AG04450 (cell line): Measurements from ENCODE around the gene CCDC80. TPM values are rescaled to one million over a fixed set of nuclear protein-coding genes. Genes with fewer than 3 reads are reported as not detected.
"Not testable (repeated sequence)": the region's sequence is repeated elsewhere in the genome, so short reads cannot be mapped to it uniquely, and the experiment has no call there.

ENCODE experiments used
- CTCF ChIA-PET: fragments of 300-600, 350-600 bp; formaldehyde crosslinking; extraction: SDS; loops from one replicate; lab custom pipeline; 2022; ENCODE audit warnings: antibody characterized with exemption, inconsistent platforms; lab: Charles Lee
- POLR2A ChIA-PET: fragments of 350-600 bp; formaldehyde crosslinking; extraction: SDS; loops from one replicate; lab custom pipeline; 2021; ENCODE audit warnings: antibody characterized with exemption, inconsistent platforms; lab: Yijun Ruan, JAX
- DNase-seq: peaks from one replicate; pipeline ENCODE4 v3.0.0-alpha.2; 2011; ENCODE audit warnings: low read depth, low spot score
- H3K27ac ChIP-seq: one replicate; pipeline ENCODE4 v1.5.1; 2012; ENCODE audit warnings: low read depth, low read length, control low read depth
- H3K27me3 ChIP-seq: one replicate; pipeline ENCODE4 v1.6.0; 2012; ENCODE audit warnings: low read length; ENCODE audit not compliant: control insufficient read depth, insufficient read depth
- H3K4me3 ChIP-seq: 2 replicates; pipeline ENCODE4 v1.5.1; 2011; ENCODE audit warnings: mild to moderate bottlenecking, low read depth, low read length, control low read depth
- H3K9me3 ChIP-seq: 2 replicates; pipeline ENCODE4 v1.5.1; 2012; ENCODE audit warnings: low read length; ENCODE audit not compliant: control insufficient read depth, insufficient read depth
- polyA plus RNA-seq: library from polyadenylated mRNA; depleted of rRNA; stranded (reverse); fragments of >200 nt; gene quantifications from 2 replicates; pipeline ENCODE4 v1.2.3, GENCODE V29; 2011
- TF ChIP-seq, protein P1 (sequence below): IDR thresholded peaks from 2 replicates; pipeline ENCODE4 v1.5.1; 2011; ENCODE audit warnings: low read depth, low read length, control low read depth, inconsistent platforms

The CCDC80 gene
- polyA plus RNA-seq, 1 experiment, result 202 TPM

DNA sequence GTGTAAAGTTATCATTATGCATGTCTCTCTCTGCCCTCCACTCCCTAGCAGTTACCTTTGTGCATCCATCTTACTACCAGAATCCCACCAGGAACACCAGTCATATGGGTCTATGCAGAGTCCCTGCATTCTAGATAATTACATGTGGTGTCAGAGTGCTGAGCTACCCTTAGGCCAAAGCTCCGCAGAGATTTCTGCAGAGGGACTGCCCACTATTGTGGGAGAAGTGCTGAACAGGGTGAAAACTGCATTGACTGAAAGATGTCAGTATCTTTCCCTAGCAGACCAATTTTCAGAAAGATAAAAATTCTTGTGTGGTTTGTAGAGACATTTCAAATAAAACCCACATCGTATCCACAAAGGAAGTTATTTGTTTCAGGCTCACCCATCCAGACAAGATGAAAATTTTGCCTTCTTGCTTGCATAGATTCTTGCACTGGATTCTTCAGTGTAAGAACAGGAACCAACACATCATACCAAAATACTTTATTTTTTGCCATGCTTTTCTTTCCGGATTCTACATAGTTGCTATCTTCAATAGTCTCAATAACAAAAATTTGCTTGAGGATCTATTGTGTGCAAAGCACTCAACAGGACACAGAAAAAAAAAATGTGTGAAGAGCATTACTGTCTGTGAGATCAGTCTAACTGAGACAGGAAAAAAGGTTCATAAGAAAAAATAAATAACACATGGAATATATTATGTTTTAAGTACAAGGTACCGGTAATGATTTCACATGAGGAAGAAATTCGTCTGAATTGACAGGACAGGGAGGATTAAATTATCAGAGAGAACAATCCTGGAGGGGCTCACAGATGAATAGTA lies 32.0 kb upstream of the CCDC80 start:
- no peak for DNase-seq
- no peak overlapping the region for H3K4me3 ChIP-seq
- H3K27ac ChIP-seq, result peak overlapping the region; percentile 65
- no peaks in the 10 kb centered on the region for H3K27me3 ChIP-seq
- CTCF ChIA-PET, result interaction anchor here (2.0 kb wide), 1 partner anchor 62 kb away, joined by 8 read pairs; no protein-coding TSS in a partner anchor
- POLR2A ChIA-PET, result no interaction called here
- TF ChIP-seq, protein P1, sequence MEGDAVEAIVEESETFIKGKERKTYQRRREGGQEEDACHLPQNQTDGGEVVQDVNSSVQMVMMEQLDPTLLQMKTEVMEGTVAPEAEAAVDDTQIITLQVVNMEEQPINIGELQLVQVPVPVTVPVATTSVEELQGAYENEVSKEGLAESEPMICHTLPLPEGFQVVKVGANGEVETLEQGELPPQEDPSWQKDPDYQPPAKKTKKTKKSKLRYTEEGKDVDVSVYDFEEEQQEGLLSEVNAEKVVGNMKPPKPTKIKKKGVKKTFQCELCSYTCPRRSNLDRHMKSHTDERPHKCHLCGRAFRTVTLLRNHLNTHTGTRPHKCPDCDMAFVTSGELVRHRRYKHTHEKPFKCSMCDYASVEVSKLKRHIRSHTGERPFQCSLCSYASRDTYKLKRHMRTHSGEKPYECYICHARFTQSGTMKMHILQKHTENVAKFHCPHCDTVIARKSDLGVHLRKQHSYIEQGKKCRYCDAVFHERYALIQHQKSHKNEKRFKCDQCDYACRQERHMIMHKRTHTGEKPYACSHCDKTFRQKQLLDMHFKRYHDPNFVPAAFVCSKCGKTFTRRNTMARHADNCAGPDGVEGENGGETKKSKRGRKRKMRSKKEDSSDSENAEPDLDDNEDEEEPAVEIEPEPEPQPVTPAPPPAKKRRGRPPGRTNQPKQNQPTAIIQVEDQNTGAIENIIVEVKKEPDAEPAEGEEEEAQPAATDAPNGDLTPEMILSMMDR, result no peak
- no peaks in the 10 kb centered on the region for H3K9me3 ChIP-seq

DNA sequence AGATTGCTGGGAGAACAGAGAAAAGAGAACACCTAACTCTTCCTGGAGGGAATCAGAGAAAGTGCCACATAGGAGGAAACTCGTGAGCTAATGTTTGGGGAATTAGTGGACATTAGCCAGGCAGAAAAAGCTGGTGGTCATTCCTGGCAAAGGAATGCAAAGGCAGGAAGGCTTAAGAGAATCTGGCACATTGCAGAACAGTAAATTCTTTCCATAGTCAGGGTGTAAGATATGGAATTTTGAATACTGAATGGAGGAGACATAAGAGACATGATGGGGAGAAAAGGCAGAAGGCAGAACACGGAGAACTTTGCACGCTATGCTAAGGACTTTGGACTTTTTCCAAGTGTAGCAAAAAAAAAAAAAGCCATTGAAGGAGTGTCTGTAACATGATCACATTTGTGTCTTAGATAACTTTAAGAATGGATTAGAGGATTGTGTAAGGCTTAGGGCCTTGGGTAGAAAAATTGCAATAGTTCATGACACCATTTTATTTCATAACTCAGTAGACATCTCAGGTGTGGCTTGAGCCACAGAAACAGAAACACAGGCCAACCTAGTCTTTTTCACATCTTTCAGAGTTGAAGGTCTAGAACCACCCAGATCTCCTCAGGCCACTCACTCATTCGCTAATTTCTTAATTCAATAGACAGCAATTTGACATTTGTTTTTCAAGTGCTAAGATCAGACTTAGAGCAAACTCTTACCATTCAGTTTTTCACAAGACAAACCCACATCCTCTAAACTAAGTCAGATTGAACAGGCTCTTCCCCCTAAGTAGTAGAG lies 31.2 kb upstream of the CCDC80 start:
- Histone ChIP-seq H3K9me3 (no peaks in the 10 kb centered on the region), H3K27ac (peak overlapping the region; percentile 65), H3K27me3 (no peaks in the 10 kb centered on the region), H3K4me3 (no peak overlapping the region)
- CTCF ChIA-PET, result interaction anchor here (1.5 kb wide), 1 partner anchor 307 kb away, joined by 4 read pairs; no protein-coding TSS in a partner anchor
- POLR2A ChIA-PET, result interaction anchor here (0.7 to 1.4 kb wide), 3 partner anchors 10 to 144 kb away, joined by 4 to 14 read pairs (median 5); no protein-coding TSS in a partner anchor
- peak; percentile 77 for DNase-seq
- TF ChIP-seq, protein P1, result no peak

DNA sequence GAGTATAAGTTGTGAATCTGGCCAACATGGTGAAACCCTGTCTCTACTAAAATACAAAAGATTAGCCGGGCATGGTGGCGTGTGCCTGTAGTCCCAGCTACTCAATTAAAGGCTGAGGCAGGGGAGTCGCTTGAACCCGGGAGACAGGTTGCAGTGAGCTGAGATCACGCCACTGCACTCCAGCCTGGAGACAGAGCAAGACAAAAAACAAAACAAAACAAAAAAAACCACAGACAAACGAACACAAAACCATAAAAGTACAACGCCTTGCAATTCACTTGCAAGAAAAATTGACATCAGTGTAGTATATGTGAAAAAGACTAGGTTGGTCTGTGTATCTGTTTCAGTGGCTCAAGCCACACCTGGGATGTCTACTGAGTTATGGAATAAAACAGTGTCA lies 29.9 kb upstream of the CCDC80 start:
- Histone ChIP-seq H3K27me3 (no peaks in the 10 kb centered on the region), H3K9me3 (no peaks in the 10 kb centered on the region), H3K27ac (no peak overlapping the region), H3K4me3 (no peak overlapping the region)
- DNase-seq, result no peak
- TF ChIP-seq, protein P1, result no peak
- POLR2A ChIA-PET, result interaction anchor here (1.4 kb wide), 1 partner anchor 11 kb away, joined by 4 read pairs; no protein-coding TSS in a partner anchor
- CTCF ChIA-PET, result interaction anchor here (1.5 kb wide), 1 partner anchor 309 kb away, joined by 4 read pairs; no protein-coding TSS in a partner anchor

DNA sequence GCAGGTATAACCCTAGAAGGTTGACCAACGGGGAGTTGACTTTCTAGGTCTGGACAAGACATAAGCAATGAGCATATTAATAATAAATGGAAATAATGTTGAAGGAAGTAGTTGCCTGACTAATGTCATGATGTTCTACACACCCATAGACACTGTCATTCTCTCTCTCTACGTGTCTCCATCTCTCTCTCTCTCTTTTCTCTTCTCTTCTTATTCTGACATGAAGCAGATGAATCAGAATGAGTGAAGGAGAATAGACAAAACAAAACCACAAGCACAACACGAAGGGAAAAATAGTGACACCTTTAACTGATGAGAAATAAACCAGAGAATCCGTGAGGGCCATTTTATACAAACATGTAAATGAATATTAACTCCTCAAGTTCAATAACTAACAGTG lies 26.7 kb upstream of the CCDC80 start:
- ChIA-PET CTCF (no interaction called here), POLR2A (no interaction called here)
- TF ChIP-seq, protein P1, result no peak
- no peak for DNase-seq
- Histone ChIP-seq H3K27me3 (no peaks in the 10 kb centered on the region), H3K27ac (no peak overlapping the region), H3K4me3 (no peak overlapping the region), H3K9me3 (no peaks in the 10 kb centered on the region)

DNA sequence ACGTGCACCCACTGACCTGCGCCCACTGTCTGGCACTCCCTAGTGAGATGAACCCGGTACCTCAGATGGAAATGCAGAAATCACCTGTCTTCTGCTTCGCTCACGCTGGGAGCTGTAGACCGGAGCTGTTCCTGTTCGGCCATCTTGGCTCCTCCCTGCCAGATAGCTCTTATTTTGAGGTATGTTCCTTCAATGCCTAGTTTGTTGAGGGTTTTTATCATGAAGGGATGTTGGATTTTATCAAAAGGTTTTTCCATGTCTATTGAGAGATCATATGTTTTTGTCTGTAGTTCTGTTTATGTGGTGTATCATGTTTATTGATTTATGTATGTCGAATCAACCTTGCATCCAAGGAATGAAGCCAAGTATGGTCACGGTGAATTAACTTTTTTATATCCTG lies 24.1 kb upstream of the CCDC80 start:
- H3K4me3 ChIP-seq, H3K27me3 ChIP-seq, H3K9me3 ChIP-seq, H3K27ac ChIP-seq, DNase-seq, POLR2A ChIA-PET, CTCF ChIA-PET: not testable (repeated sequence)
